GM11168 (cell line): ENCODE results near the gene GP9.

Source experiments
- in situ Hi-C: fragments of 300-500 bp; cut with MboI; formaldehyde crosslinking; loops from one replicate; pipeline ENCODE4 v1.12.0; 2022; ENCODE audit warnings: low sequenced_read_pairs; ENCODE audit not compliant: unreplicated experiment

GP9 gene

DNA sequence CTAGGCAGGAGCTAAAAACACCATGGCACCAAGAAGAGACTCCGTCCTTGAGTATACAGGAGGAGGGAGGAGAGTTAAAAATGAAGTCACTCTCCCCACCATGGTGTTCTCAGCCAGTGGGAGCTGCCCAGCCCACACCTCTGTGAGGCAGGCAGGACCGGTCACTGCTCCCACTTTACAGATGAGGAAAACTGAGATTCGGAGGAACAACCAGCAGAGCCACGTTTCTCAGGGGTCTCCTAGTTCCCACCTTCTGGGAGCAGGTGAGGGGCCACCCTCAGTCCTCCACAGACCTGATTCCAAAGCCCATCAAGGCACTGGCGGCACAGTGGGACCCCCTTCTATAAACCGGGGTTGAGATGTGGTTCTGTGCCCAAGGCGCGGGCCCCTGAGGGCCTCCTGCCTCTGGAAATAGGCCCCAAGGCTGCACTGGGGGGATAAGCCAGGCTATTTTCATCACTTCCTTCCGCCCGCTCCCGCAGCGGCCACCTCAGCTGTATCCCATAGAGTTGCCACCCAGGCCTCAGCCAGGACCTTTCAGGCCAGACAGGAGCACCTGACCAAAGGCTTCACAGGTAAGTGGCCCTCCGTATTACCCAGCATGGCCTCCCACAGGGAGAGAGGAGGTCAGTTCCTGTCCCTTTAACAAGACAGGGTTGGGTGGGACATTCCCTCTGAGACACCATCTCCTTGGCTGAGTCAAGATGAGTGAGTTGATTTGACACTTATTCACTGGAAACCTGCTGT lies at the start of gene GP9:
Gene GP9, plus strand, starts transcription at position 504 of the 747 bp plus-strand sequence. CDS start 961 bp downstream, outside the sequence.
- in situ Hi-C loops = no loop called here

DNA sequence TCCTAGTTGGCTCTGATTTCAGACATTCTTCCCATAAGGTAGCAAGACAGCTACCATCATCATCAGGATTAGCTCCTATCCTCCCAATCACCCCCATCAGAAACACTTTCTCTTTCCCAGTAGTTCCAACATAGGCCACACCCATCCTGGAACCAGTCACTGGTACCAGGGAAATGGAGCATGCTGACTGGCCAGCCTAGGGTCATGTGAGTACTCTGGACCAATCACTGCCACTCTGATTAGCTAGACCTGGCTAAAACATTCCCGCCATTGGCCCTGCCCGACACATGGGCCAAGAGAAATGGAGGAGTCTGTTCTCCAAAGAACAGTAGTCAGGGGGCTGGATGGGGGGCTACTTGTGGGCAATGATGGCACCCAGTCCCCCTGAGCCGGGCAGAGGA lies 47.1 kb upstream of the GP9 start:
- in situ Hi-C loops = no loop called here

GRCh38 chr3:129014148-129014547 lies 46.4 kb upstream of the GP9 start:
- in situ Hi-C loops = no loop called here

DNA sequence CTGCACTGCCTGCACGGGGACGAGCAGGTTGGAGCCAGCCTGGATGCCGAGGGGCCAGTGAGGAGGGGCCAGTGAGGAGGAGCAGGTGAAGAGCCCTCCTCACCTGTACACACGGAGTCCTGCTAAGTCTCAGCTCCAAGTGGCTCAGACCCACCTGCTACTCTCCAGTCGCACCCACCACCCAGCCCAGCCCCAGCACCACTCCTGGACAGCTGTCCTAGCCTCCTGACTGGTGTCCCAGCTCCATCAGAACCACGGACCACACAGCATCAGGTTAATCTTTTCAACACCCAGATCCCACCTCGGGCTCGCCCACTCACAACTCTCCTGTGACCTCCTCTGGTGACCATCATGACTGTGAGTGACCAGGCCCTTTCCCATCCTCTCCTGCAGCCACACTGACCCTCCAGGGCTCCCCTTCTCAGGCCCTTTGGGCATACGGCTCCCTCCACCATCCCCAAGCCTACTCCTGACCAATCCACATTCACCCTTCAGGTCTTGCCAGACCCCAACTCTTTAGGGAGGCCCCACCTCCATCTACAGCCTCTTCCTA lies 45.7 kb upstream of the GP9 start:
- in situ Hi-C loops = no loop called here

- in situ Hi-C loops = no loop called here
These were observed 45.0 kb upstream of the GP9 start for GRCh38 chr3:129015388-129016105.

GRCh38 chr3:129016356-129016719 lies 44.2 kb upstream of the GP9 start:
- in situ Hi-C loops = no loop called here

DNA sequence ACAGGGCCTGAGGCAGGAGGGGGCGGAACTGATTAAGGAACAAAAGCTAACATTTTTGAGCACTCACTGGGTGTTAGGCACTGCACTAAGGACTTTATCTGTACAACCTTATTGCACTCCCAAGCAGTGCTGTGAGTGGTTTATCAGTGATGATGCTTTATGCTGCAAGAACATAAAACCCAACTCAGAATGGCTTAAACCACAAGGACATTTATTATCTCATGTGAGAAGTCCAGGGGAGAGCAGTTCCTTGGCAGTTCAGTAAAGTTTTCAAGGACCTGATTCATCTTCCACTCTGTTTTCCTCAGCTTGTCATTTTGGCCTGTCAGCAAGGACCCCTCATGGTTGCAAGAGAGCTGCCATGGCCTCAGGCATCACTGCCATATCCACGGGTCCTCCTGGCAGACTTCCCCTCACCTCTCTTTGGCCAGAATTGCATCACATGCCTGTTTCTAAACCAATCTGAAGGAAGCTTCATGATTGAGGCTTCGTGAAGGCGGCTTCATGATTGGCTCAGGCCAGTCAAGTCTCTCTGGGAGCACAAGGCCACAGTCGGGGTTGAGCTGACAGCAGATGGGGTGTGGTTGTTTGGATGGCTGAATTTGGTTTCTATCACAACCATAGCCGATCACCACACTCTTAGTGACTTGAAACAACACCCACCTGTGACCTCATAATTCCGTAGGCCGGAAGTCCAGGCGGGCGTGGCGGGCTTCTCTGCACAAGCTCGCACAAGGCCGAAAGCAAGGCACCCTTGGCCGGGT lies 43.7 kb upstream of the GP9 start:
- in situ Hi-C loops = no loop called here

GRCh38 chr3:129017484-129017899 lies 43.1 kb upstream of the GP9 start:
- in situ Hi-C loops = no loop called here

DNA sequence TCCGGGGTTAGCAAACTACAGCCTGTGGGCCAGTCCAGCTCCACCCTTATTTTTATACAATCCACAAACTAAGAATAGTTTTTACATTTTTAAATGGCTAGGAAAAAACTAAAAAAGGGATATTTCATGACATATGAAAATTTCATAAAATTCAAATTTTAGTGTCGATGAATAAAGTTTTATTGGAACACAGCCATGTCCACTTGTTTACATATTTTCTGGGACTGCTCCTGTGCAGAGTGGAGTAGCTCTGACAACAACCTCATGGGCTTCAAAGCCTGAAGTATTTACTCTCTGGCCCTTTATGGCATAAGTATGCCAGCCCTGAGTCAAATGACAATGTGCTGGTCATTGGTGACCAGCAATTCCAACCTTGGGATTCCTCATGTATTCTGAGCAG lies 42.3 kb upstream of the GP9 start:
- in situ Hi-C loops = no loop called here

DNA sequence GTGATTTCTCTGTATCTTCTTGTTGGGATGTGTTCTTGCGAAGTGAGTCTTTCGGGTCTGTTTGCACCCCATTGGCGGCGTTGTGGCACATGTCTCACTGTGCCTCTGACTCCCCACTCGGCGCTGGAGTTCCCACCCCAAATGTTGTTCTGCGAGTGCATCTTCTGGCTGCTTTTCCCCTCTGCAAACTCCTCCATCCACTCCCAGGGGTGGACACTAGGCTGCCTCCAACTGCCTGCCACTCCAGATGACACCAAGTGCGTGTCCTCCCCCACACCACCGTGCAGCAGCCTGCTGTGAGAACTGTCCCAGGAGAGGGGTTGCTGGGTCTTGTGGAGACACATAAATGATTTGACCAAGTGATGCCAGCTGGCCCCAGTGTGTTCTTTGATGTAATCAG lies 41.8 kb upstream of the GP9 start:
- in situ Hi-C loops = no loop called here

DNA sequence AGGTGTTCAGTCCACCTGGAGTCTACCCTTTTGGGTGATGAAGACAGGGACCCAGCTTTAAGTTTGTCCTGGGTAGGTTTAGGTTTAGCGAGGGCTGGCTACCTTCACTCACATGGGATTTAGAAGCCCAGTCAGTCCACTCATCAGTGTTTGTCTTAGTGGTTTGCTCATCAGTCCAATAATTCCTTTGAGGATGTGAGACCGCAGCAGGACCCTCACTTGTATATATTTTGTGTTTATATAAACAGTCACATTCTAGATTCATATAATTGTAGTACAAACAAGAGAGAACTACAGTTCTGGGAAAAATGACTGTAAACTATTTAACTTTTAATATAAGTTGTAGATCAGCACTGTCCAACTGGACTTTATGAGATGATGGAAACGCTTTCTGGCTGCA lies 41.3 kb upstream of the GP9 start:
- in situ Hi-C loops = no loop called here

DNA sequence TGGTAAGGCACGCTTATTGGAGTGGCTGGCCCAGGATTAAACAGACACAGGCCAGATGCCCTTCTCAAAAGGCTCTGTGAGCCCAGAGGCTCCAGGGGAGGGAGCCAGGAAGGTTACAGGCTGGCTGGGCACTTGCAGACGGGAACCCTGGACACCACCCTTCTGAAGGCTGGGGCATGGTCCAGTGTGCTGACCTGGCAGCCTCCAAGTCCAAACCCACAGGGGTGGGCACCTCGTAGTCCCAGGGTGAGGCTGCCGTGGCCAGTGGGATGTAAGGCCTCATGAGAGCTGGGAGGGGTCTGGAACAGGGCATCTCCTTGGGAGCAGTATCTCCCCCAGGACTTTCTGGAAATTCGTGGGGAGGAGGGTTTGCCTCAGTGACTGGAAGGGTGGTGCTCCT lies 39.9 kb upstream of the GP9 start:
- in situ Hi-C loops = no loop called here

DNA sequence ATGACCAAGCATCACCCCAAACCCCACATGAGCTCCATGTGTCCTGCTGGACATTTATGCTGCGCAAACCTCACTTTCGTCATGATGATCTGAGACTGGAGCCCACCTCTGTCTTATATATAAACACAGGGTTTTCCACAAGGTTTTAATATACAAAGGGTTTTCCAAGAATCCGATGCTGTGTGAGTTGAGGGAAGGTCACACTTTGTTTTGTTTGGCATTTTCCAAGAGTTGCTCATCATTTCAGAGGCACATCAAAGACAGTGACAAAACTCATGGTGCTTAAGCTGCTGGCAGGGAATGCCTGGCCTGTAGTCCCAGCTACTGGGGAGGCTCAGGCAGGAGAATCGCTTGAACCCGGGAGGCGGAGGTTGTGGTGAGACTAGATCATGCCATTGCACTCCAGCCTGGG lies 39.4 kb upstream of the GP9 start:
- in situ Hi-C loops = no loop called here

- in situ Hi-C loops = no loop called here
These were observed 38.2 kb upstream of the GP9 start for GRCh38 chr3:129022114-129023007.

DNA sequence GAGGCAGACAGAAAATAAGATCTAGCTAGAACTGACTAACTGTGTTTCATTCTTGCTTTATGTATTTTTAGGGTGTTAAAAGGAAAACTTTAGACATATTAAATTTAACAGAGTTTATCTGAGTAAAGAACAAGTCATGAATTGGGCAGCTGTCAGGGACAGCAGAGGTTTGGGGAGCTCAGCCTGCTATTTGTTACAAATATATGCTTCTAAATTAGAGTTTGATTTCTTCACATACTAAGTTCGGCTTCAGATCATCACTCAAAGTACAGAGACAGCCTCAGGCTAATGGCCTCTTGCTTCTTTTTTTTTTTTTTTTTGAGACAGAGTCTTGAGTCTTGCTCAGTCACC lies 37.6 kb upstream of the GP9 start:
- in situ Hi-C loops = no loop called here

GRCh38 chr3:129023909-129024308 lies 36.7 kb upstream of the GP9 start:
- in situ Hi-C loops = no loop called here

DNA sequence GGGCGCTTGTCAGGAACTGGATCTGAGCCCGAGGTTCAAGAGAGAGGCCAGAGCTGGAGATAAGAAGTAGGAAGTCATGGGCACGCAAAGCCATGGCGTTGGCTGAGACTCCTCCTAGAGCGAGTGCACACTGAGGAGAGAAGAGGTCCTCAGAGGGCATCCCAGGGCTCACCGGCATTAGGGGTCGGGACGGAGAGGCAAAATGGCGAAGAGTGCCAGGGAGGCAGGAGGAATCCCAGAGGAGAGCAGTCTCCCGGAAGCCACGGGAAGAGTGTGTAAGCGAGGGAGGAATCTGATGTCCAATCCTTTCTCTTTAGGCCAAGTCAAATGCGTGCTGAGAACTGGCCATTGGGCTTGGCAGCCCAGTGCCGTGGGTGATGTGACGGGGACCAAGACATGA lies 35.5 kb upstream of the GP9 start:
- in situ Hi-C loops = no loop called here

DNA sequence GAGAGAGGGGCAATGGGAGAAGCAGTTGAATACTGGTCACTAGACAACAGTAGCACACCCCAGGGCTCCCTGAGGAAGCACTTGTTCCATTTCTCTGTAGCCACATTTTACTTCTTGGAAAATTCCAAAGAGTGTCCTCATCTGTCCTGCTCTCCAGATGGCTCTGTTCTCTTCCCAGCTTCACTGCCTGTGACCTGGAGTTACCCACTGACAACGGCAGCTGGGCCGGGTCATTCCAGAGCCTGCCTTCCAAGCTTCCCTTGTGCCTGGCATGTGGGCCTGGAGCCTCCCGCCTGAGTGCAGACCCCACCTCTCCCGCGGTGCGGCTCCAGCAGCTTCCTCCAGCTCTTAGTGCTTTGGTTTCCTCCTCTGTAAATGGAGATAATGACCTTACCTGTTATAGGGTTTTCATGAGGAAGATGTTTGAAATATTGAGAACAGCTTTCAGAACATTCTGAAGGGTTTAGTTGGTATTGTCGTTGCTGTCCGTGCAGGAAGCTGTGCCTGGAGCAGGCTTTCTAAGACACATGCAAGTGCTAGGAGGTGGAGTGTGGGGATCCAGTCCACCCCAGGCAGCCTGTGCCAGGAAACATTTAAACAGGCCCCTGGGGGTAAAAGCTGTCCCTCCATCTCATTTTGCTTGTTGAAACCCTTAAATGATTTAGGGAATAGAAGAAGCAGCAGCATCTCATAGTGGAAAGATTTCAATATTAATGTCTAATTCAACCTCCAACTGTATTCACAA lies 34.7 kb upstream of the GP9 start:
- in situ Hi-C loops = no loop called here
